Activated T-cell treated with anti-CD3 and anti-CD28 coated beads, Interleukin-2, amount 50 U/mL, for 24 hours (primary cell): ENCODE data around the gene GTF3C1.
"Not testable (repeated sequence)": the region's sequence is repeated elsewhere in the genome, so short reads cannot be mapped to it uniquely, and the experiment has no call there.

Experiments used
- DNase-seq: peaks from one replicate; pipeline ENCODE4 v3.0.0-alpha.2; 2020
- H3K27ac Mint-ChIP-seq: 2 replicates; pipeline ENCODE4 v1.8.0; 2020; ENCODE audit warnings: mild to moderate bottlenecking, mixed read lengths
- H3K27me3 Mint-ChIP-seq: 2 replicates; pipeline ENCODE4 v1.8.0; 2020; ENCODE audit warnings: mixed read lengths
- H3K36me3 Mint-ChIP-seq: 2 replicates; pipeline ENCODE4 v1.8.0; 2020; ENCODE audit warnings: low read depth, mixed read lengths
- H3K4me1 Mint-ChIP-seq: 2 replicates; pipeline ENCODE4 v1.8.0; 2020; ENCODE audit warnings: low read depth, mixed read lengths
- H3K4me3 Mint-ChIP-seq: 2 replicates; pipeline ENCODE4 v1.8.0; 2020; ENCODE audit warnings: mild to moderate bottlenecking, moderate library complexity, mixed read lengths
- H3K9me3 Mint-ChIP-seq: 2 replicates; pipeline ENCODE4 v1.8.0; 2020; ENCODE audit warnings: mixed read lengths

Gene GTF3C1

GRCh38 chr16:27436065-27436464 is 113.6 kb downstream of the GTF3C1 start:
- H3K27ac Mint-ChIP-seq: peak overlapping the region; percentile 83
- DNase-seq: peak; percentile 19
- H3K9me3 Mint-ChIP-seq: no peaks in the 10 kb centered on the region
- no peak overlapping the region for H3K4me3 Mint-ChIP-seq
- peaks cover 25% of the 10 kb centered on the region for H3K4me1 Mint-ChIP-seq
- H3K27me3 Mint-ChIP-seq: no peaks in the 10 kb centered on the region
- H3K36me3 Mint-ChIP-seq: peaks cover 97% of the 10 kb centered on the region

GRCh38 chr16:27435146-27435545 is 114.6 kb downstream of the GTF3C1 start:
- not testable (repeated sequence) for H3K4me3 Mint-ChIP-seq, H3K27me3 Mint-ChIP-seq, H3K9me3 Mint-ChIP-seq
- peak overlapping the region; percentile 92 for H3K27ac Mint-ChIP-seq
- peaks cover 34% of the 10 kb centered on the region for H3K4me1 Mint-ChIP-seq
- peaks cover 97% of the 10 kb centered on the region for H3K36me3 Mint-ChIP-seq
- peak; percentile 18 for DNase-seq

- H3K9me3 Mint-ChIP-seq: no peaks in the 10 kb centered on the region
- peaks cover 97% of the 10 kb centered on the region for H3K36me3 Mint-ChIP-seq
- H3K4me1 Mint-ChIP-seq: peaks cover 39% of the 10 kb centered on the region
- no peaks in the 10 kb centered on the region for H3K27me3 Mint-ChIP-seq
- DNase-seq: peak; percentile 21
- H3K4me3 Mint-ChIP-seq: no peak overlapping the region
- peak overlapping the region; percentile 92 for H3K27ac Mint-ChIP-seq
Observed at GRCh38 chr16:27434141-27435051, 115.3 kb downstream of the GTF3C1 start.

DNA sequence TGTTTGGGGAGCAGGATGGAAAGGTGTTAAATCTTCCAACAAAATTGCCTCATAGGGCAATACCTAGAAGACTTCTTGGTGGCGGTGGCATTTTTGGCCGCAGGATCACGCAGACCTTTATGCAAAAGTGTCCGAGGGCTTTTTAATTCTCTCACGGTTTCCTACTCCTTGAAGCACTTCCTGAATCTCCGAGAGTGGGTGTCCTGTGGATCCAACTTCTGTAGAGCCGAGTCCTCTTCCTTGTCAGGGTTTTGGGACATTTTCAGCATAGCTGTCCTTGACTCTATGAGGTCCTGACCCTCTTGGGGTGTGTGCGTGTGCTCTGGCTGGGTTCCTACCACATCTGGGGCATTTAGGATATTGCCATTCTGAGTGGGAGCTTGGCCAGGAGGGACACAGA is 116.1 kb downstream of the GTF3C1 start:
- no peak for DNase-seq
- Mint-ChIP-seq H3K9me3 (no peaks in the 10 kb centered on the region), H3K4me1 (peaks cover 41% of the 10 kb centered on the region), H3K4me3 (no peak overlapping the region), H3K36me3 (peaks cover 97% of the 10 kb centered on the region), H3K27ac (peak overlapping the region; percentile 92), H3K27me3 (no peaks in the 10 kb centered on the region)

- Mint-ChIP-seq H3K36me3 (peaks cover 97% of the 10 kb centered on the region), H3K4me1 (peaks cover 46% of the 10 kb centered on the region), H3K27ac (peak overlapping the region; percentile 92)
- H3K27me3 Mint-ChIP-seq, H3K4me3 Mint-ChIP-seq, H3K9me3 Mint-ChIP-seq: not testable (repeated sequence)
- DNase-seq: peak; percentile 19
Observed at GRCh38 chr16:27433191-27433590, 116.5 kb downstream of the GTF3C1 start.

- H3K27ac Mint-ChIP-seq: peak overlapping the region; percentile 92
- H3K27me3 Mint-ChIP-seq: no peaks in the 10 kb centered on the region
- peaks cover 96% of the 10 kb centered on the region for H3K36me3 Mint-ChIP-seq
- no peak overlapping the region for H3K4me3 Mint-ChIP-seq
- H3K9me3 Mint-ChIP-seq: no peaks in the 10 kb centered on the region
- peak; percentile 27 for DNase-seq
- H3K4me1 Mint-ChIP-seq: peaks cover 51% of the 10 kb centered on the region
Observed at GRCh38 chr16:27432558-27432957, 117.2 kb downstream of the GTF3C1 start.

GRCh38 chr16:27431773-27432532 is 117.8 kb downstream of the GTF3C1 start:
- H3K9me3 Mint-ChIP-seq: no peaks in the 10 kb centered on the region
- peaks cover 96% of the 10 kb centered on the region for H3K36me3 Mint-ChIP-seq
- no peak overlapping the region for H3K4me3 Mint-ChIP-seq
- peak overlapping the region; percentile 92 for H3K27ac Mint-ChIP-seq
- H3K27me3 Mint-ChIP-seq: no peaks in the 10 kb centered on the region
- peak; percentile 37 for DNase-seq
- H3K4me1 Mint-ChIP-seq: peaks cover 57% of the 10 kb centered on the region

DNA sequence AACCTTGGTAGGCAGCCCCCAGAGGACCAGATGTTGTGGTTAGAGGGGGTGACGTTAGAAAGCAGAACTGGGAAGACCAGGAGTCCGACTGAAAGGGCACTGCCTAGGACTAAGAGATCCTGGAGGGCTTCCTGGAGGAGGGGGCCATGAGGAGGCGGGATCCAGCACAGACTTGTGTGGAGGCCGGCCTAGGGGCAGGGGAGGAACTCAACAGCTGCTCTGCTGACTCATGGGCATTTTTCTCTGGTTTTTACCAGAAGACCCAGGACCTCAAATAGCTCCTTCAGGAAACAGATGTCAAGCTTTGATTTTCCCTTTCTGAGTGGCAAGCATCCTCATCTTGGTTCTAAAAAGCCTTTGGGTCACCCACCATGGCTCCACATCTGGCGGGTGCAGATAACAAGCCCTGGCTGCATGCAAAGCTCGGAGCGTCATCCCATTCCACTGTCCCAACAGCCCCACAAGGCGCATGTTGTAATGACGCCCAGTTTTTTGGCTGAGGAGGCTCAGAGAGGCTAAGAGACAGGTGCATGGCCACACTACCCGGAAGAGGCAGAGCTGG is 118.7 kb downstream of the GTF3C1 start:
- H3K4me3 Mint-ChIP-seq: no peak overlapping the region
- H3K27me3 Mint-ChIP-seq: no peaks in the 10 kb centered on the region
- H3K36me3 Mint-ChIP-seq: peaks cover 96% of the 10 kb centered on the region
- peaks cover 66% of the 10 kb centered on the region for H3K4me1 Mint-ChIP-seq
- peak; percentile 33 for DNase-seq
- peak overlapping the region; percentile 89 for H3K27ac Mint-ChIP-seq
- no peaks in the 10 kb centered on the region for H3K9me3 Mint-ChIP-seq

DNA sequence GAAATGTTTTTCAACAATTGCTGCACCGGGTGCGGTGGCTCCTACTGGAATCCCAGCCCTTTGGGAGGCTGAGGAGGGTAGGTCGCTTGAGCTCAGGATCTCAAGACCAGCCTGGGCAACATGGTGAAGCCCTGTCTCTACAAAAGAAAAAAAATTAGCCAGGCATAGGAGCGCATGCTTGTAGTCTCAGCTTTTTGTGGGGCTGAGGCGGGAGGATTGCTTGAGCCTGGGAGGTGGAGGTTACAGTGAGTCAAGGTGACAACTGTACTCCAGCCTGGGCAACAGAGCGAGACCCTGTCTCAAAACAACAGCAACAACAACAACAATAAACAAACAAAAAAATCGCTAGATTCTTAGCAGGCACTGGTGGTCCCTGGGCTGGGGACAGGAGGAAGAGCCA is 119.2 kb downstream of the GTF3C1 start:
- H3K36me3 Mint-ChIP-seq: peaks cover 96% of the 10 kb centered on the region
- no peaks in the 10 kb centered on the region for H3K9me3 Mint-ChIP-seq
- peak; percentile 27 for DNase-seq
- H3K4me1 Mint-ChIP-seq: peaks cover 71% of the 10 kb centered on the region
- H3K4me3 Mint-ChIP-seq: no peak overlapping the region
- no peaks in the 10 kb centered on the region for H3K27me3 Mint-ChIP-seq
- peak overlapping the region; percentile 89 for H3K27ac Mint-ChIP-seq

DNA sequence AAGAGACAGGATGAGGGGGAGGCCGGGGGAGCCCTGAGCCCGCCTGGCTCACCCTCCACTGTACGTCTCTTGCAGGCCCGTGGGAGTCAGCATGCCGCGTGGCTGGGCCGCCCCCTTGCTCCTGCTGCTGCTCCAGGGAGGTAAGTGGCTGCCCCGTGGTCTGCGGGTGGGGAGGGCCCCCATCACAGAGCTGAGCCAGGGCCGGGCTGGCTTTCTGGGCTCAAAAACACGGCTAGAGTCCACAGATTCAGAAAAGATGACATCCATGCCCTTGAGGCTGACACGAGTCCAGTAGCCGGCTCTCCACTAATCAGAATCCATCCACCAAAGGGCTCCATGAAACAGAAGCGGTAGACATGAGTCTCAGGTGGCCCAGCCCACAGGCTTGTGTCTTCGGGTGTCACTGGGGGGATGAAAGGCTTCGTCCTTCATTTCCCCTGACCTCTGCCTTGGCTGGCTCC is 119.7 kb downstream of the GTF3C1 start:
- Mint-ChIP-seq H3K27ac (peak overlapping the region; percentile 89), H3K27me3 (no peaks in the 10 kb centered on the region), H3K4me3 (no peak overlapping the region), H3K4me1 (peaks cover 76% of the 10 kb centered on the region), H3K9me3 (no peaks in the 10 kb centered on the region), H3K36me3 (peaks cover 98% of the 10 kb centered on the region)
- DNase-seq: peak; percentile 29

- no peak overlapping the region for H3K4me3 Mint-ChIP-seq
- DNase-seq: peak; percentile 29
- no peaks in the 10 kb centered on the region for H3K9me3 Mint-ChIP-seq
- H3K36me3 Mint-ChIP-seq: peaks cover 98% of the 10 kb centered on the region
- peak overlapping the region; percentile 91 for H3K27ac Mint-ChIP-seq
- H3K27me3 Mint-ChIP-seq: no peaks in the 10 kb centered on the region
- peaks cover 82% of the 10 kb centered on the region for H3K4me1 Mint-ChIP-seq
Observed at GRCh38 chr16:27429330-27429871, 120.3 kb downstream of the GTF3C1 start.

DNA sequence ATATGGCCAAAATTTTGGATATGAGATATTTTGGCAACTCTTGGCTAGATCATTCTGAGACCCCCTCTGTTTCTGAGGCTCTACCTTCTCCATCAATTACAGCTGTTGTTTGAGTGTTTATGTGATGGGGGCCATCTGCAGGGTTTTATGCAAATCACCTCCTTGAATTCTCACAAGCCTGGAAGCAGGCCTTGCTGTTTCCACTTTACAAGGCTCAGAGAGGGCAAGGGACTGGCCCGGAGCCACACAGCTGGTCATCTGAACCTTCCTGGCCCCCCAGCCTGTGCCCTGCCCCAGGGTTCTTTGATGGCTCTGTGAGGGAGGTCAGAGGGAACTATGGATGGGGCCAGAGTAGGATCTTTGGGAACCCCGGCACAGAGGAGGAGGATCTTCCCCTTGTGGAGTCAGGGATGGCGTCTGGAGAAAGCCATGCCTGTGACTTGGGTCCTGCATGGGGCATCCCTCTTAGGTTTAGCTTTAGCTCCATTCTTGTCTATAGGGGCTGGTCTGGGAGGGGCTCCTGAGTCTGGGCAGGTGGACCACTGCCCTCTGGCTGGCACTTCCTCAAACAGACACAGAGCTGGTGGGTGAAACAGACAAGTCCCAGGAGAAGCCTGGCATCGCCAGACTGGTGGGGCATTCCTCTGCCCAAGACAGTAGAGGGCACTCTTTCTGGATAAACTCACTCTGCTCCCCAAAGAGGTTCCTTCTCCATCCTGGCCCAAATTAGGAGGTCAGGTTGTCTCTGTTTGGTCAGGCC is 121.5 kb downstream of the GTF3C1 start:
- peak overlapping the region; percentile 80 for H3K27ac Mint-ChIP-seq
- no peak overlapping the region for H3K4me3 Mint-ChIP-seq
- H3K4me1 Mint-ChIP-seq: peaks cover 92% of the 10 kb centered on the region
- H3K36me3 Mint-ChIP-seq: peaks cover 98% of the 10 kb centered on the region
- no peaks in the 10 kb centered on the region for H3K9me3 Mint-ChIP-seq
- no peaks in the 10 kb centered on the region for H3K27me3 Mint-ChIP-seq
- DNase-seq: peak; percentile 28

GRCh38 chr16:27427538-27427937 is 122.2 kb downstream of the GTF3C1 start:
- H3K4me3 Mint-ChIP-seq: peak overlapping the region; percentile 30
- H3K27me3 Mint-ChIP-seq: no peaks in the 10 kb centered on the region
- H3K9me3 Mint-ChIP-seq: peaks cover 2% of the 10 kb centered on the region
- H3K4me1 Mint-ChIP-seq: peaks cover 89% of the 10 kb centered on the region
- H3K27ac Mint-ChIP-seq: peak overlapping the region; percentile 94
- peak; percentile 19 for DNase-seq
- H3K36me3 Mint-ChIP-seq: peaks cover 98% of the 10 kb centered on the region
